Gastrocnemius medialis (tissue), 4 donors: ENCODE measurements around the gene COBL.

ENCODE experiments used
- CTCF ChIP-seq, 5 experiments: fragments of 450-650 bp in 3 of 5; fragments of 200-600 bp in 2 of 5; sonication (generic) in 2 of 5; IDR thresholded peaks in 4 of 5; conservative IDR thresholded peaks in 1 of 5; 1 replicate in 4 of 5; 2 replicates in 1 of 5; pipeline ENCODE4 v1.5.1; 2016 to 2019; ENCODE audit warnings: antibody characterized with exemption in 5 of 5, mild to moderate bottlenecking in 3 of 5, moderate library complexity in 3 of 5
- POLR2A ChIP-seq, 2 donors: fragments of 450-650 bp; IDR thresholded peaks; one replicate each; pipeline ENCODE4 v1.6.1; 2017; ENCODE audit warnings: antibody characterized with exemption in 2 of 2, mild to moderate bottlenecking in 2 of 2, moderate library complexity in 2 of 2

- TF ChIP-seq CTCF (IDR thresholded peaks at IDR 0.05 in 4 of 5, conservative IDR thresholded peaks at IDR 0.05 in 1 of 5) (no peak), POLR2A (IDR thresholded peaks at IDR 0.05) (no peak)
Measured at GRCh38 chr7:51082940-51083533, 233.6 kb downstream of the COBL start.
